Activated T-cell treated with anti-CD3 and anti-CD28 coated beads, Interleukin-2, amount 50 U/mL, for 4 hours (primary cell): Measurements from ENCODE around the gene BLNK. TPM values are rescaled to one million over a fixed set of nuclear protein-coding genes. Genes with fewer than 3 reads are reported as not detected.
"Not testable (repeated sequence)": the region's sequence is repeated elsewhere in the genome, so short reads cannot be mapped to it uniquely, and the experiment has no call there.

ENCODE experiments used
- ATAC-seq, 2 donors: fragments of 200-7000 bp; cut with Tn5 transposase; one replicate each; pipeline ENCODE4 v1.10.0; 2021
- DNase-seq: peaks from one replicate; pipeline ENCODE4 v3.0.0-alpha.2; 2020
- H3K27me3 Mint-ChIP-seq: one replicate; pipeline ENCODE4 v1.8.0; 2021; ENCODE audit warnings: low read depth, mixed read lengths
- H3K36me3 Mint-ChIP-seq: one replicate; pipeline ENCODE4 v1.8.0; 2022; ENCODE audit warnings: mixed read lengths; ENCODE audit not compliant: insufficient read depth
- H3K4me1 Mint-ChIP-seq: one replicate; pipeline ENCODE4 v1.8.0; 2021; ENCODE audit warnings: low read depth, mixed read lengths
- H3K4me3 Mint-ChIP-seq: one replicate; pipeline ENCODE4 v1.8.0; 2021; ENCODE audit warnings: mild to moderate bottlenecking, moderate library complexity, mixed read lengths
- H3K9me3 Mint-ChIP-seq: one replicate; pipeline ENCODE4 v1.8.0; 2021; ENCODE audit warnings: mixed read lengths
- total RNA-seq, 3 donors: library from RNA; stranded (reverse); gene quantifications; one replicate each; pipeline ENCODE4 v1.2.1, GENCODE V29; 2021

Gene BLNK
- total RNA-seq = under 1 TPM in 2 of 3 donors, not detected in 1; 0.13 to 0.95 TPM

GRCh38 chr10:96271016-96271815 lies at the start of gene BLNK:
Gene BLNK, minus strand, starts transcription at chr10:96271569. Its CDS starts 171 bp downstream, at chr10:96271398.
- H3K36me3 Mint-ChIP-seq = no peaks in the 10 kb centered on the region
- DNase-seq (no peak), ATAC-seq (no peak)
- peak within 1 kb of the TSS; percentile 73 for H3K4me3 Mint-ChIP-seq
- no peaks in the 10 kb centered on the region for H3K9me3 Mint-ChIP-seq
- peaks cover 3% of the 10 kb centered on the region for H3K4me1 Mint-ChIP-seq
- H3K27me3 Mint-ChIP-seq = peaks cover 14% of the 10 kb centered on the region

- ATAC-seq = no peak
- Mint-ChIP-seq H3K36me3 (no peaks in the 10 kb centered on the region), H3K4me3 (no peak overlapping the region)
These were observed 48.5 kb upstream of the BLNK start for GRCh38 chr10:96319754-96320474.

GRCh38 chr10:96317067-96317833 lies 45.9 kb upstream of the BLNK start:
- Mint-ChIP-seq H3K4me3 (no peak overlapping the region), H3K9me3 (no peaks in the 10 kb centered on the region), H3K4me1 (no peaks in the 10 kb centered on the region), H3K27me3 (peaks cover 20% of the 10 kb centered on the region), H3K36me3 (no peaks in the 10 kb centered on the region)
- DNase-seq (no peak), ATAC-seq (no peak)

More at GRCh38 chr10:96319754-96320474, 48.5 kb upstream of the BLNK start:
- no peaks in the 10 kb centered on the region for H3K4me1 Mint-ChIP-seq
- DNase-seq = no peak
- H3K27me3 Mint-ChIP-seq = peaks cover 19% of the 10 kb centered on the region
- H3K9me3 Mint-ChIP-seq = no peaks in the 10 kb centered on the region

GRCh38 chr10:96313344-96313743 lies 42.0 kb upstream of the BLNK start:
- Mint-ChIP-seq H3K27me3 (peaks cover 26% of the 10 kb centered on the region), H3K4me1 (no peaks in the 10 kb centered on the region), H3K36me3 (no peaks in the 10 kb centered on the region), H3K9me3 (no peaks in the 10 kb centered on the region), H3K4me3 (no peak overlapping the region)
- ATAC-seq = no peak
- DNase-seq = no peak

GRCh38 chr10:96311180-96311715 lies 39.9 kb upstream of the BLNK start:
- ATAC-seq (no peak), DNase-seq (no peak)
- no peaks in the 10 kb centered on the region for H3K9me3 Mint-ChIP-seq
- H3K4me1 Mint-ChIP-seq = peaks cover 9% of the 10 kb centered on the region
- peaks cover 26% of the 10 kb centered on the region for H3K27me3 Mint-ChIP-seq
- H3K4me3 Mint-ChIP-seq = no peak overlapping the region
- no peaks in the 10 kb centered on the region for H3K36me3 Mint-ChIP-seq

DNA sequence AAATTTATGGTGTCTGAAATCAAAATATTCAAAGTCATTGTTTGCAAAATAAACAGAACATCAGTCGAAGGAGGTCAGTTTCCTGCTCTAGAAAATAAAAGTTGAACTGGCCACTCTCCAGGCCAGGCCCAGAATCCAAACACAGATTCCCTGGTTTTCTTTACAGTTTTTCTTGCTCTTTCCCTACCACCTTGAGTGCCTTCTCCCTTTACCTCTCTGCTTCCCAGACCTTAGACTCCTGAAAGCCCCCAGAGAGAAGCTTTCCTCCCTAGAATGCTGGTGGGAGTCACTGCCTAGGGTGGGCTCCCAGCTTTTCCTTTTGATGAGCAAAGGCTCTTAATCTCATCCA lies 38.9 kb upstream of the BLNK start:
- Mint-ChIP-seq H3K9me3 (no peaks in the 10 kb centered on the region), H3K4me1 (peaks cover 11% of the 10 kb centered on the region), H3K36me3 (no peaks in the 10 kb centered on the region), H3K4me3 (no peak overlapping the region), H3K27me3 (peaks cover 21% of the 10 kb centered on the region)
- ATAC-seq = no peak
- DNase-seq = no peak

DNA sequence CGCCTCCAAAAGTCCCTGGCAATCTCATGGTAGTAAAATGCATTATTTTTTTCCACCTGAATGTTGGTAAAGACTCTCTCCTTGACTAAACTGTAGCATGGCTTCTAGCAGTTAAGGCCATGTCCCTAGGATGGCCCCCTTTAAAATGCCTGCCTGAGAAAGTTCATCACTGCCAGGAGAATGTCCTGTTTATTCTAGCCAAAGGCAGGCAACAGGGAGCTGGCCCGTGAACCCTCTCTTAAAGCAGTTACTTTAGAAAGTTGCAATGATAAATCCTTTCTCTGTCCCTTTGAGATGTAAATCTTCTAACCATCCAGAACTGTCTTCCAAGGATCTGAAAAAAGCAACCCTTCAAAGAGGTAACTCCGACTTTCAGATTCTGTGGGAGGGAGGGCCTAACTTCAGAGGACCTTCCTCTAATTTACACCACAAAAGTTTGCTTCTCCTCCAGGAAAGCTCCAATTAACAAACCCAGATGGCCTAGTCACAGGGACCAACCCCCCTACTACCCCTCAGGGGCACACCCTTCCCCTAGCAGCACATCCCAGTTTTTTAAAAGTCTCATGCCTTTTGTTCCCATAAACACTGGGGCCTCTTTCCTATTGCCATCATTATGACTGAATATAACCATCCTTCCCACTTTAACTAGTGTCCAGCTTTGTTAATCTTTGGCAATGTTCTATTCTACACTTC lies 38.4 kb upstream of the BLNK start:
- no peaks in the 10 kb centered on the region for H3K9me3 Mint-ChIP-seq
- no peaks in the 10 kb centered on the region for H3K36me3 Mint-ChIP-seq
- no peak overlapping the region for H3K4me3 Mint-ChIP-seq
- DNase-seq = no peak
- H3K27me3 Mint-ChIP-seq = peaks cover 19% of the 10 kb centered on the region
- ATAC-seq = no peak
- peaks cover 13% of the 10 kb centered on the region for H3K4me1 Mint-ChIP-seq

DNA sequence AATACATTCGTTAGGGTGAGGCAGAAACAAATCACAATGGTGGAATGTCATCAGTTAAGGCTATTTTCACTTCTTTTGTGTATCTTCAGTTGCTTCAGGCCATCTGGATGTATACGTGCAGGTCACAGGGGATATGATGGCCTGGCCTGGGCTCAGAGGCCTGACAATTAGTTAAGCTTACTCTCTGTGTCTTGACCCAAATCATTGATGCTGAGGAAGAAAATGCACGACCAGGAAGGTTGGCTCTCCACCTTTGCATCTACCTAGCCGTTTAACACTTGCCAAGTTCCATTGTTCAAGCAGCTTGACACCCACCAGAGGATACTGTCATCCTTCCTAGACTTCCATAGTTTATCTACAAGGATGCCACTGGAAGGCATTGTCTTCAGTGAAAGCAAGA lies 37.5 kb upstream of the BLNK start:
- not testable (repeated sequence) for ATAC-seq, H3K36me3 Mint-ChIP-seq, DNase-seq, H3K4me3 Mint-ChIP-seq, H3K9me3 Mint-ChIP-seq
- Mint-ChIP-seq H3K4me1 (peaks cover 13% of the 10 kb centered on the region), H3K27me3 (peaks cover 19% of the 10 kb centered on the region)

- peaks cover 13% of the 10 kb centered on the region for H3K4me1 Mint-ChIP-seq
- H3K9me3 Mint-ChIP-seq = no peaks in the 10 kb centered on the region
- no peak overlapping the region for H3K4me3 Mint-ChIP-seq
- H3K36me3 Mint-ChIP-seq = no peaks in the 10 kb centered on the region
- DNase-seq (no peak), ATAC-seq (no peak)
- H3K27me3 Mint-ChIP-seq = peaks cover 26% of the 10 kb centered on the region
These were observed 35.1 kb upstream of the BLNK start for GRCh38 chr10:96306516-96306915.

DNA sequence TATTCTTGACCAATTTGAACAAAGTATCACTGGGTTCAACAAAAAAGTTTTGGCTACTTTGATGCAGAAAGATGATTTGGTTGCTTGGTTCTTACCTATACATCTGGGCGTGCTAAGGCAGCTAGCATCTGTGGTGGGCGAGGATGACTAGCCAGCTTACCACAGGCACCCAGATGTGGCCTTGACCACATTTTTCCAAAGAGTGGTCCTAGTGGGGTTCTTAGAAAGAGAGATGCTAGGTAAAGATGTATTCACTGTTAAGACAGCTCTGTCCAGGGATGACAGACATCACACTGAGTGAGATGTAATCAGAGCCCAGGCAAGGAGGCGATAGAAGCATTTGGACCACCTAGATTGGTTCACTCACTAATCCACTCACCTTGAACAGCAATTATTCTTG lies 33.6 kb upstream of the BLNK start:
- peaks cover 27% of the 10 kb centered on the region for H3K27me3 Mint-ChIP-seq
- no peaks in the 10 kb centered on the region for H3K36me3 Mint-ChIP-seq
- no peak overlapping the region for H3K4me3 Mint-ChIP-seq
- H3K4me1 Mint-ChIP-seq = peaks cover 24% of the 10 kb centered on the region
- no peak for ATAC-seq
- no peak for DNase-seq
- no peaks in the 10 kb centered on the region for H3K9me3 Mint-ChIP-seq

DNA sequence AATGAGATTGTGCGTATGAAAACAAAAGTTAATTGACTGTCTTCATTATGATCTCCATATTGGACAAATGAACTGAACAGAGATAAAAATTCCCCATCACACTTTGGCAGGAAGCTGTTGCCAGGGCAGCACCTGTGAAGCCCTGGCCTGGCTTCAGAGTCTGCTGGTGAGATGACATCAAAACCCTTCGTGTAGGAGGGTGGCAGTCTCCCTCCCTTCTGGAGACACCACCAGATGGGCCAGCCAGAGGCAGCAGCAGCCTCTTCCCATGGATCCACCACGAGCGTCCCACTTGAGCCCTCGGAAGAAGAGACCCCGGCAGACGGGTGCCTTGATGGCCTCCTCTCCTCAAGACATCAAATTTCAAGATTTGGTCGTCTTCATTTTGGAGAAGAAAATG lies 32.9 kb upstream of the BLNK start, which contains the start of gene DNTT:
Gene DNTT (plus strand): TSS at position 205 of the 400 bp plus-strand sequence. CDS start 64 bp downstream, at position 269.
- Mint-ChIP-seq H3K27me3 (peaks cover 24% of the 10 kb centered on the region), H3K4me3 (no peak within 1 kb of the TSS), H3K4me1 (peaks cover 32% of the 10 kb centered on the region), H3K36me3 (no peaks in the 10 kb centered on the region), H3K9me3 (no peaks in the 10 kb centered on the region)
- DNase-seq = no peak
- ATAC-seq = no peak

GRCh38 chr10:96301616-96302015 lies 30.2 kb upstream of the BLNK start:
- Mint-ChIP-seq H3K36me3 (no peaks in the 10 kb centered on the region), H3K4me1 (peaks cover 42% of the 10 kb centered on the region), H3K4me3 (no peak overlapping the region), H3K27me3 (peaks cover 21% of the 10 kb centered on the region), H3K9me3 (no peaks in the 10 kb centered on the region)
- no peak for ATAC-seq
- no peak for DNase-seq

- Mint-ChIP-seq H3K36me3 (no peaks in the 10 kb centered on the region), H3K4me1 (peaks cover 41% of the 10 kb centered on the region), H3K27me3 (peaks cover 18% of the 10 kb centered on the region), H3K9me3 (no peaks in the 10 kb centered on the region), H3K4me3 (peak overlapping the region; percentile 34)
- DNase-seq = no peak
- ATAC-seq = peak; percentile 10 to 25
These were observed 28.0 kb upstream of the BLNK start for GRCh38 chr10:96299383-96299782.

DNA sequence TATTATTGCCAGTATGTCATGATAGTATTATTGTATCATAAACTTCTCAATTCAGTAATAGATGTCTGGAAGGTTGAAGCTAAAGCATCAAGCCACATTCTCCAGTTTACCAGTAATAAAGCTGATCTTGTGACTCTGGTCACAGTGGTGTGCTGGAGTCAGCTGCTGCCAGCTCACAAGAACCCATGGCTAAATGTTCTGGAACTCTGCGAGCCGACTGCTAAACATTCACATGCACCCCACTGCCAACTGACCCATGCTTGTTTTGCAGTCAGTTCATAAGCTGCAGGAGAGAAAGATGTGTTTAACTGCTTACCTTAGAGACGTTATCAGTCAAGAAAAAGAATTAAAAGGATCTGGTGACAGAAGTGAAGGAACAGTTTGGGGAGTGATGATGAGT lies 27.0 kb upstream of the BLNK start:
- ATAC-seq = no peak
- no peak for DNase-seq
- Mint-ChIP-seq H3K4me3 (no peak overlapping the region), H3K4me1 (peaks cover 42% of the 10 kb centered on the region), H3K9me3 (no peaks in the 10 kb centered on the region), H3K27me3 (peaks cover 14% of the 10 kb centered on the region), H3K36me3 (no peaks in the 10 kb centered on the region)
